HepG2 (cell line): ENCODE data around the gene ERLEC1. TPM values are rescaled to one million over a fixed set of nuclear protein-coding genes. Genes with fewer than 3 reads are reported as not detected.

Experiments used
- BORCS8-MEF2B ChIP-seq: sonication (generic); formaldehyde crosslinking; IDR thresholded peaks from 2 replicates; pipeline ENCODE4 v1.8.0; 2022; ENCODE audit warnings: mild to moderate bottlenecking, missing genetic modification reagents
- CHD2 ChIP-seq: IDR thresholded peaks from 2 replicates; pipeline ENCODE4 v1.6.1; 2011; ENCODE audit warnings: low read depth, low read length, improper control_type of control experiment
- DRAP1 ChIP-seq: IDR thresholded peaks from 2 replicates; pipeline ENCODE4 v1.6.1; 2016; ENCODE audit warnings: missing genetic modification reagents, missing compliant biosample characterization
- NFIB ChIP-seq: sonication (generic); formaldehyde crosslinking; IDR thresholded peaks from 2 replicates; pipeline ENCODE4 v1.9.0; 2021; ENCODE audit warnings: missing genetic modification reagents, mild to moderate bottlenecking, borderline replicate concordance
- RBAK ChIP-seq: sonication (generic); formaldehyde crosslinking; IDR thresholded peaks from 2 replicates; pipeline ENCODE4 v1.5.1; 2020; ENCODE audit warnings: mild to moderate bottlenecking, missing genetic modification reagents
- THYN1 ChIP-seq: sonication (generic); formaldehyde crosslinking; IDR thresholded peaks from 2 replicates; pipeline ENCODE4 v1.8.1; 2023; ENCODE audit warnings: low read depth, mild to moderate bottlenecking, moderate library complexity, missing genetic modification reagents, borderline replicate concordance
- ZBTB43 ChIP-seq: sonication (generic); formaldehyde crosslinking; conservative IDR thresholded peaks from 2 replicates; pipeline ENCODE4 v1.4.0; 2020; ENCODE audit warnings: missing genetic modification reagents
- ZFP36L2 ChIP-seq: sonication (generic); formaldehyde crosslinking; IDR thresholded peaks from 2 replicates; pipeline ENCODE4 v1.4.0; 2020; ENCODE audit warnings: missing genetic modification reagents
- ZNF207 ChIP-seq: fragments of 450-650 bp; IDR thresholded peaks from 2 replicates; pipeline ENCODE4 v1.6.1; 2016; ENCODE audit warnings: antibody characterized with exemption, borderline replicate concordance
- ZNF737 ChIP-seq: sonication (generic); formaldehyde crosslinking; IDR thresholded peaks from 2 replicates; pipeline ENCODE4 v1.5.0; 2020; ENCODE audit warnings: missing genetic modification reagents, mild to moderate bottlenecking, borderline replicate concordance
- ZNF768 ChIP-seq: sonication (generic); formaldehyde crosslinking; IDR thresholded peaks from 2 replicates; pipeline ENCODE4 v1.4.0; 2020; ENCODE audit warnings: missing genetic modification reagents
- polyA plus RNA-seq, 8 experiments: library from polyadenylated mRNA; depleted of rRNA in 3 of 8; stranded (reverse) in 7 of 8; unstranded in 1 of 8; fragments of >200 nt; fragmentation: Illumina TruSeq in 4 of 8; extraction: Trizol in 4 of 8; gene quantifications; 2 replicates each; pipeline versions ENCODE4 v1.2.1 to v1.2.3, GENCODE V29; 2011 to 2016; ENCODE audit warnings: low read depth in 4 of 8, missing spikeins in 1 of 8, mixed read lengths in 1 of 8; ENCODE audit not compliant: insufficient read depth in 1 of 8
- total RNA-seq, 5 experiments: library from RNA; depleted of rRNA; stranded (reverse); fragments of >200 nt; fragmentation: Illumina TruSeq; extraction: Trizol; gene quantifications; 2 replicates each; pipeline ENCODE4 v1.2.3, GENCODE V29; 2016; ENCODE audit warnings: low read depth in 1 of 5
- TF ChIP-seq, protein P1 (sequence below): sonication (generic); formaldehyde crosslinking; IDR thresholded peaks from 2 replicates; pipeline ENCODE4 v1.5.0; 2020; ENCODE audit warnings: missing genetic modification reagents

Gene ERLEC1
- total and polyA plus RNA-seq, 2 of the 13 experiments (the other 11 are each of a cell fraction or from before 2014, with no cell fraction given), result 87.3 to 88.4 TPM

DNA sequence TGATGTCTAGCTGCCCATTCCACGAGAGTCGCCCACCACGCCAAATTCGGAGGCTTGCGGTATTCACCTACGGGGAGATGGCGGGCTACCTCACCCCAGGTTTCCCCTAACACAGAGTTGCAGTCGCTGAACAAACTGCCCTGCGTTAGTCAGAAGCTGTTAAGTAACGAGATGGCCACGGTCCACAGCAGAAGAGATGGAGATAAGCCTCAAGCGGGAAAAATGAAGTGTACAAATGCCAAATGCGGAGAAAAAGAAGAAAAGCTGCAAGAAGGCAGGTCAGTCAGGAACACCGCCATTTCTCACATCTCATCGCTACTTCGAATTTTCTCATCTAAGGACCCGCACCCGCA is 516 bp upstream of the ERLEC1 start (continued):
- no peak for TF ChIP-seq ZNF768 (CRISPR knock-in tag)
- no peak for TF ChIP-seq DRAP1 (CRISPR knock-in tag)
- no peak for TF ChIP-seq NFIB
- no peak for TF ChIP-seq ZFP36L2
- no peak for TF ChIP-seq CHD2
- TF ChIP-seq, protein P1, sequence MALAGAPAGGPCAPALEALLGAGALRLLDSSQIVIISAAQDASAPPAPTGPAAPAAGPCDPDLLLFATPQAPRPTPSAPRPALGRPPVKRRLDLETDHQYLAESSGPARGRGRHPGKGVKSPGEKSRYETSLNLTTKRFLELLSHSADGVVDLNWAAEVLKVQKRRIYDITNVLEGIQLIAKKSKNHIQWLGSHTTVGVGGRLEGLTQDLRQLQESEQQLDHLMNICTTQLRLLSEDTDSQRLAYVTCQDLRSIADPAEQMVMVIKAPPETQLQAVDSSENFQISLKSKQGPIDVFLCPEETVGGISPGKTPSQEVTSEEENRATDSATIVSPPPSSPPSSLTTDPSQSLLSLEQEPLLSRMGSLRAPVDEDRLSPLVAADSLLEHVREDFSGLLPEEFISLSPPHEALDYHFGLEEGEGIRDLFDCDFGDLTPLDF (CRISPR knock-in tag), result no peak
- TF ChIP-seq ZNF737 (CRISPR knock-in tag), result peak; percentile 94; the same call in 1 of the 2 replicates
- TF ChIP-seq ZBTB43 (CRISPR knock-in tag), result no peak
- no peak for TF ChIP-seq ZNF207
- TF ChIP-seq RBAK, result no peak
- TF ChIP-seq BORCS8-MEF2B (CRISPR knock-in tag), result no peak
- TF ChIP-seq THYN1 (CRISPR knock-in tag), result no peak
